ENCODE results near the gene MCCC2. TPM values are rescaled to one million over a fixed set of nuclear protein-coding genes. Genes with fewer than 3 reads are reported as not detected.
A peak's percentile ranks its signal among the peaks of the same experiment; 100 is the strongest.

The MCCC2 gene
- total and polyA plus RNA-seq, 2 experiments from 2014 or later: 18.6 to 34.2 TPM

- WGBS (ENCODE audit: low lambda C conversion rate, missing lambda C conversion rate): 67% methylated on average over 3 of the region's 3 CpGs
- Histone ChIP-seq H3K79me2 (no peaks in the 10 kb centered on the region), H3K27ac (no peak overlapping the region), H3K27me3 (no peaks in the 10 kb centered on the region), H3K9me3 (ENCODE audit: low read depth) (no peaks in the 10 kb centered on the region), H2AFZ (no peak overlapping the region), H4K20me1 (ENCODE audit: insufficient read depth, poor library complexity, severe bottlenecking) (no peaks in the 10 kb centered on the region), H3K9me2 (replicated peaks; ENCODE audit: insufficient read depth) (no peaks in the 10 kb centered on the region), H3K36me3 (replicated peaks; ENCODE audit: insufficient read depth, low read depth) (no peaks in the 10 kb centered on the region), H3K4me1 (ENCODE audit: insufficient read depth) (no peaks in the 10 kb centered on the region), H3K4me2 (no peak overlapping the region), H3K4me3 (no peak overlapping the region)
- TF ChIP-seq EZH2phosphoT487 (IDR thresholded peaks at IDR 0.05; ENCODE audit: low read depth, severe bottlenecking, unreplicated experiment): no peak
- TF ChIP-seq EZH2 (IDR thresholded peaks at IDR 0.05; ENCODE audit: borderline replicate concordance): no peak
- TF ChIP-seq CTCF (IDR thresholded peaks at IDR 0.05; ENCODE audit: poor library complexity): no peak
- DNase-seq (ENCODE audit: low spot score): peak; percentile 36
Observed at GRCh38 chr5:71706906-71707305, 119.8 kb downstream of the MCCC2 start.

Small RNA genes within 50 kb of the gene (small RNA-seq; reads per million reads assigned to genes)
- gene HMGN1P12: not detected

Other genes starting within 250 kb of the MCCC2 start
- 32.7 and 37.3 TPM in 2 replicates for gene BDP1, start 131.7 kb upstream of the MCCC2 start, total RNA-seq
- gene BDP1, start 131.7 kb upstream of the MCCC2 start, polyA plus RNA-seq: 16.1 and 19.1 TPM in 2 replicates
- 0.60 and 3.3 TPM in 2 replicates for gene CARTPT, start 131.9 kb downstream of the MCCC2 start, total RNA-seq
- gene CARTPT, start 131.9 kb downstream of the MCCC2 start, polyA plus RNA-seq: 0.57 TPM in 1 of 2 replicates, not detected in the other

Measured in hepatocyte (in vitro differentiated cells).